ENCODE measurements around the gene MATN1. TPM values are rescaled to one million over a fixed set of nuclear protein-coding genes. Genes with fewer than 3 reads are reported as not detected.

MATN1 gene
- total RNA-seq, 1 experiment from 2014 or later, result not detected

- no peaks in the 10 kb centered on the region for H3K36me3 ChIP-seq (ENCODE audit: control insufficient read depth, insufficient read depth, low read length)
- Mint-ChIP-seq H3K9me3 (ENCODE audit: unreplicated experiment) (no peaks in the 10 kb centered on the region), H3K27me3 (ENCODE audit: insufficient read depth, unreplicated experiment) (peaks cover 9% of the 10 kb centered on the region), H3K4me3 (ENCODE audit: unreplicated experiment) (peak overlapping the region; percentile 44), H3K36me3 (ENCODE audit: insufficient read depth, unreplicated experiment) (no peaks in the 10 kb centered on the region), H3K27ac (ENCODE audit: unreplicated experiment) (no peak overlapping the region), H3K4me1 (ENCODE audit: low read depth, unreplicated experiment) (no peaks in the 10 kb centered on the region)
- TF ChIP-seq, protein P1, sequence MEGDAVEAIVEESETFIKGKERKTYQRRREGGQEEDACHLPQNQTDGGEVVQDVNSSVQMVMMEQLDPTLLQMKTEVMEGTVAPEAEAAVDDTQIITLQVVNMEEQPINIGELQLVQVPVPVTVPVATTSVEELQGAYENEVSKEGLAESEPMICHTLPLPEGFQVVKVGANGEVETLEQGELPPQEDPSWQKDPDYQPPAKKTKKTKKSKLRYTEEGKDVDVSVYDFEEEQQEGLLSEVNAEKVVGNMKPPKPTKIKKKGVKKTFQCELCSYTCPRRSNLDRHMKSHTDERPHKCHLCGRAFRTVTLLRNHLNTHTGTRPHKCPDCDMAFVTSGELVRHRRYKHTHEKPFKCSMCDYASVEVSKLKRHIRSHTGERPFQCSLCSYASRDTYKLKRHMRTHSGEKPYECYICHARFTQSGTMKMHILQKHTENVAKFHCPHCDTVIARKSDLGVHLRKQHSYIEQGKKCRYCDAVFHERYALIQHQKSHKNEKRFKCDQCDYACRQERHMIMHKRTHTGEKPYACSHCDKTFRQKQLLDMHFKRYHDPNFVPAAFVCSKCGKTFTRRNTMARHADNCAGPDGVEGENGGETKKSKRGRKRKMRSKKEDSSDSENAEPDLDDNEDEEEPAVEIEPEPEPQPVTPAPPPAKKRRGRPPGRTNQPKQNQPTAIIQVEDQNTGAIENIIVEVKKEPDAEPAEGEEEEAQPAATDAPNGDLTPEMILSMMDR (IDR thresholded peaks at IDR 0.05; ENCODE audit: insufficient read depth in 1 of 2, low read depth in 1 of 2, low read length in 1 of 2, severe bottlenecking in 1 of 2, unreplicated experiment in 1 of 2), result no peak
- H3K27me3 ChIP-seq (replicated peaks; ENCODE audit: control insufficient read depth, insufficient read depth, low read length), result no peaks in the 10 kb centered on the region
- intact Hi-C loops (cut with micrococcal nuclease; ENCODE audit: unreplicated experiment), result no loop called here
- peak; percentile 77 to 92 for DNase-seq
- ChIA-PET POLR2A (no interaction called here), CTCF (interaction anchor here (0.7 kb wide), 1 partner anchor 23 kb away, joined by 4 read pairs; no protein-coding TSS in a partner anchor)
- no peaks in the 10 kb centered on the region for H3K9me3 ChIP-seq
- no TSS peak for BruUV-seq (replicated peaks)
- H3K4me1 ChIP-seq, result no peaks in the 10 kb centered on the region
- no peak overlapping the region for H3K4me3 ChIP-seq (ENCODE audit: low read depth, low read length)
These were observed 38.2 kb downstream of the MATN1 start for GRCh38 chr1:30684881-30685795.

DNA sequence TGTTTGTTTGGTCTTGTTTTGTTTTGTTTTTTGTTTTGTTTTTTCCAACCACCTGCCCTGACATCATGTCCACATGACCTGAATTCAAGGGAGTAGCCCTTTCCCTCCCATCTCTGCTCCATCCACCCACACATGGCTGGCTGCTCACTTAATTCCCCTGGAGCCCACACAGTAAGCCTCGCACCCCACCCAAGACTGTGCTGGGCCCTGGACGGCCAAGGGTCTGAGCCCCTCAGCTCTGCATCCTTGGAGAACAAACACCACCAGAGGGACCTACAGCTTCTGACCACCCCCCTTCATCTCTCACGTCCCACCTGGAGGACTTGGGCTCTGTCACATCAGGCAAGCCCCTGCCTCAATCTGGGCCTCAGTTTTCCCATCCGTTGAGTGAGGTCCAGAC lies 39.1 kb downstream of the MATN1 start:
- Histone ChIP-seq H3K9me3 (no peaks in the 10 kb centered on the region), H3K4me3 (ENCODE audit: low read depth, low read length) (no peak overlapping the region), H3K36me3 (ENCODE audit: control insufficient read depth, insufficient read depth, low read length) (no peaks in the 10 kb centered on the region), H3K27me3 (replicated peaks; ENCODE audit: control insufficient read depth, insufficient read depth, low read length) (no peaks in the 10 kb centered on the region), H3K4me1 (no peaks in the 10 kb centered on the region)
- peaks cover 5% of the 10 kb centered on the region for H3K27me3 Mint-ChIP-seq (ENCODE audit: insufficient read depth, unreplicated experiment)
- CTCF ChIA-PET, result no interaction called here
- H3K4me1 Mint-ChIP-seq (ENCODE audit: low read depth, unreplicated experiment), result no peaks in the 10 kb centered on the region
- no peak overlapping the region for H3K4me3 Mint-ChIP-seq (ENCODE audit: unreplicated experiment)
- no peaks in the 10 kb centered on the region for H3K9me3 Mint-ChIP-seq (ENCODE audit: unreplicated experiment)
- TF ChIP-seq, protein P1 (IDR thresholded peaks at IDR 0.05; ENCODE audit: insufficient read depth in 1 of 2, low read depth in 1 of 2, low read length in 1 of 2, severe bottlenecking in 1 of 2, unreplicated experiment in 1 of 2), result no peak
- no peak overlapping the region for H3K27ac Mint-ChIP-seq (ENCODE audit: unreplicated experiment)
- no TSS peak for BruUV-seq (replicated peaks)
- DNase-seq, result no peak
- H3K36me3 Mint-ChIP-seq (ENCODE audit: insufficient read depth, unreplicated experiment), result no peaks in the 10 kb centered on the region
- POLR2A ChIA-PET, result no interaction called here
- intact Hi-C loops (cut with micrococcal nuclease; ENCODE audit: unreplicated experiment), result no loop called here

DNA sequence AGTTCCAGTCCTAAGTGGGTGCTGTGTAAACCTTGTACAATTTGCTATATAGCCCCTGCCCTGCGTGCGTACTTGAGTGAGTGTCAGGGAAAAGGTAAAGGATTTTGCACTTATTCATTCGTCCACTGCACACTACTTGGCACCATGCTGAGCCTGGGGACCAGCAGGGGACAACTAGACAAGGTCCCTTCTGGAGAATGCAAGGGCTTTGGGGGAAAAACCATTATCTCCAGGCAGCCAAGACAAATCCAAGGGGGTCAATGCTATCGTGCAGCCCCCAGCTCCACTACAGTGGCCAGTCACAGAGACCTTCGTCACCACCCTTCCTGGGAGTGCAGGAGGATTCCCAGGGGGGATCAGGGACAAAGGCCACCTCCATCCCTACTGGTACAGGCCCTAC lies 39.7 kb downstream of the MATN1 start:
- ChIA-PET POLR2A (no interaction called here), CTCF (no interaction called here)
- no TSS peak for BruUV-seq (replicated peaks)
- Histone ChIP-seq H3K4me1 (no peaks in the 10 kb centered on the region), H3K9me3 (no peaks in the 10 kb centered on the region), H3K36me3 (ENCODE audit: control insufficient read depth, insufficient read depth, low read length) (no peaks in the 10 kb centered on the region), H3K27me3 (replicated peaks; ENCODE audit: control insufficient read depth, insufficient read depth, low read length) (no peaks in the 10 kb centered on the region), H3K4me3 (ENCODE audit: low read depth, low read length) (no peak overlapping the region)
- Mint-ChIP-seq H3K4me1 (ENCODE audit: low read depth, unreplicated experiment) (no peaks in the 10 kb centered on the region), H3K9me3 (ENCODE audit: unreplicated experiment) (peaks cover 4% of the 10 kb centered on the region), H3K27me3 (ENCODE audit: insufficient read depth, unreplicated experiment) (peaks cover 5% of the 10 kb centered on the region), H3K36me3 (ENCODE audit: insufficient read depth, unreplicated experiment) (no peaks in the 10 kb centered on the region), H3K4me3 (ENCODE audit: unreplicated experiment) (no peak overlapping the region), H3K27ac (ENCODE audit: unreplicated experiment) (no peak overlapping the region)
- TF ChIP-seq, protein P1 (IDR thresholded peaks at IDR 0.05; ENCODE audit: insufficient read depth in 1 of 2, low read depth in 1 of 2, low read length in 1 of 2, severe bottlenecking in 1 of 2, unreplicated experiment in 1 of 2), result no peak
- intact Hi-C loops (cut with micrococcal nuclease; ENCODE audit: unreplicated experiment), result no loop called here
- no peak for DNase-seq
